Stimulated activated naive CD8-positive, alpha-beta T cell treated with anti-CD3 and anti-CD28 coated beads, Interleukin-15, Interleukin-2, amounts not matched to agents 100 ng/mL and 50 ng/mL, for 24 hours (primary cell): Measurements from ENCODE around the gene GSTM2.

Source experiments
- H3K27ac Mint-ChIP-seq: one replicate; pipeline ENCODE4 v1.8.0; 2021; ENCODE audit warnings: mild to moderate bottlenecking, mixed read lengths
- H3K27me3 Mint-ChIP-seq: one replicate; pipeline ENCODE4 v1.8.0; 2021; ENCODE audit warnings: mixed read lengths
- H3K36me3 Mint-ChIP-seq: one replicate; pipeline ENCODE4 v1.8.0; 2021; ENCODE audit warnings: low read depth, mixed read lengths
- H3K4me1 Mint-ChIP-seq: one replicate; pipeline ENCODE4 v1.8.0; 2021; ENCODE audit warnings: low read depth, mixed read lengths
- H3K4me3 Mint-ChIP-seq: one replicate; pipeline ENCODE4 v1.8.0; 2021; ENCODE audit warnings: mild to moderate bottlenecking, mixed read lengths
- H3K9me3 Mint-ChIP-seq: one replicate; pipeline ENCODE4 v1.8.0; 2021; ENCODE audit warnings: mixed read lengths

The GSTM2 gene

DNA sequence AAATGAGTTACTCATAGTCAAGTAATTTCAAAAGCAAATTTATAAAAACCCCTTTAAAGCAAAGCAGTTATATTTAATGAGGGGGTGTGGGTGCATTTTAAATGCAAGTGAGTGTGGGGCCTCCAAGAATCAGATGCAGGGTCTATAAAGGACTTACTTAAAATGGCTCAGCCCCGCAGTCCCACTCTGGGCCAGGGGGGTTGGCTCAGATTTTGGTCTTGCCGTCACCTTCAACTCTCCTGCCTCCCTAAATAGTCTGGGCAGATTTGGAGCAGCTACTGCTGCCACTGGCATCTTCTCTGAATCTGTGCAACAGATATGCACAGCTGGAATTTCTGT is 32.0 kb upstream of the GSTM2 start:
- Mint-ChIP-seq H3K27ac (no peak overlapping the region), H3K36me3 (peaks cover 10% of the 10 kb centered on the region), H3K4me3 (no peak overlapping the region), H3K27me3 (peaks cover 3% of the 10 kb centered on the region), H3K4me1 (peaks cover 18% of the 10 kb centered on the region), H3K9me3 (no peaks in the 10 kb centered on the region)

- H3K27ac Mint-ChIP-seq, result no peak overlapping the region
- H3K27me3 Mint-ChIP-seq, result peaks cover 3% of the 10 kb centered on the region
- H3K9me3 Mint-ChIP-seq, result no peaks in the 10 kb centered on the region
- H3K4me3 Mint-ChIP-seq, result no peak overlapping the region
- peaks cover 4% of the 10 kb centered on the region for H3K36me3 Mint-ChIP-seq
- peaks cover 21% of the 10 kb centered on the region for H3K4me1 Mint-ChIP-seq
Measured at GRCh38 chr1:109636201-109636952, 31.5 kb upstream of the GSTM2 start.

DNA sequence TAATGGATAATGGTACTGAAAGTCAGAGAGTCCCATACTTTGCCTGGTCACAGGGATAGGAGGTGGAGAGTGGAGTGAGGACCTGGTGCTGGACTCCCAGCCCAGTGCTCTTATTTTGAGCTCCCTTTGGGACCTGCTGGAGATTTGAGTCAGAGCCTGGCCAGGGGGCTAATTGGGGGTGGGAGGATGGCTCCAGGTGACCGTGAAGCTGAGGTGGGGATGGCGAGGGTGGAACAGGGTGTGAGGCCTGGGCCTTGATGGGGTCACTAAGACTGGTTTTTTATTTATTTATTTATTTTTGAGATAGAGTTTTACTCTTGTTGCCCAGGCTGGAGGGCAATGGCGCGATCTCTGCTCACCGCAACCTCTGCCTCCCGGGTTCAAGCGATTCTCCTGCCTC is 30.4 kb upstream of the GSTM2 start:
- Mint-ChIP-seq H3K27me3 (peaks cover 3% of the 10 kb centered on the region), H3K4me1 (peaks cover 21% of the 10 kb centered on the region), H3K36me3 (no peaks in the 10 kb centered on the region), H3K4me3 (no peak overlapping the region), H3K27ac (no peak overlapping the region), H3K9me3 (no peaks in the 10 kb centered on the region)

GRCh38 chr1:109639063-109639840 is 28.6 kb upstream of the GSTM2 start:
- Mint-ChIP-seq H3K27ac (no peak overlapping the region), H3K36me3 (no peaks in the 10 kb centered on the region), H3K9me3 (no peaks in the 10 kb centered on the region), H3K27me3 (peaks cover 3% of the 10 kb centered on the region), H3K4me3 (no peak overlapping the region), H3K4me1 (peaks cover 19% of the 10 kb centered on the region)

DNA sequence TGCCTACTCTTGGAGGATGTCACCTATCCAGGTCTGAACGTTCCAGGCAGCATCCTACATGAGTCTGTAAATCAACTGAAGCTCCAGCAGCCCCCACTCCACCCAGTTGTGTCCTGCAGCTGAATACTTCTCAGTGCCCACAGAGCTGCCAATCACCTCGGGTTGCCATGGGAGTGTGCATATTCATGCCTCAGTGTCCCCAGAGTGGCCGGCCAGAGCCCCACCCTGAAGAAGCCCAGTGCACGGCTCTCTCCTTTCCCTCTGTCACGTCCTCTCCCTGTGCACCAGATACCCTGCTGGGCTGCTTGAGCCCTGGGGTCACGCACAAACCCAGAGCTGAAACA is 28.0 kb upstream of the GSTM2 start:
- Mint-ChIP-seq H3K36me3 (no peaks in the 10 kb centered on the region), H3K27me3 (peaks cover 3% of the 10 kb centered on the region), H3K27ac (no peak overlapping the region), H3K4me3 (no peak overlapping the region), H3K9me3 (no peaks in the 10 kb centered on the region), H3K4me1 (peaks cover 14% of the 10 kb centered on the region)

DNA sequence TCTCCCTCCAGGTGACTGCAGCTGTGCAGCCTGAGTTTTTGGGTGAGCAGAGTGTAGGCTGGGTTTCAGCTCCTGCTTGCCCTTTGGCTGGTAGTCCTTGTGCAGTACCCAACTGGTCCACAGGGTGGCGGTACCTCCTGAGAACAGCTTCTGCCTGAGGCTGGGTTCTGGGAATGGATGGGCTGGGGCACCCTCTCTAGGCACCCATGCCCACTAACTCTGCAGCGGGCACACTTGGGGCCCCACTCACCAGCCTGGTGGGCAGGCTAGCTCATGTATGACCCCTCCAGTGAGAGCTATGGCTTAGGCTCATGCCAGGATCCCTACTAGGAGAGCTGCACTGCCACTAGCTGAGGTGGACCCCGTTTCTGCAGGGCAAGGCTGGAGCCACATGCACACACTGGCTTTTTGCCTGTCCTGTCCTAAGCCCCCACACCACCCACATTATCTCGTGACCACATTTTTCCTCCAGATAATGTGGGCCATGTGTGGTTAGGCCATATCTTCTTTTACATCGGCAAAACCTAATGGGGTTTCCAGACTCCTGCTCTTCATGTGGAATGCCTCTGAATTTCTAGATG is 27.5 kb upstream of the GSTM2 start:
- Mint-ChIP-seq H3K27me3 (peaks cover 3% of the 10 kb centered on the region), H3K4me3 (no peak overlapping the region), H3K36me3 (no peaks in the 10 kb centered on the region), H3K9me3 (no peaks in the 10 kb centered on the region), H3K27ac (no peak overlapping the region), H3K4me1 (peaks cover 8% of the 10 kb centered on the region)

DNA sequence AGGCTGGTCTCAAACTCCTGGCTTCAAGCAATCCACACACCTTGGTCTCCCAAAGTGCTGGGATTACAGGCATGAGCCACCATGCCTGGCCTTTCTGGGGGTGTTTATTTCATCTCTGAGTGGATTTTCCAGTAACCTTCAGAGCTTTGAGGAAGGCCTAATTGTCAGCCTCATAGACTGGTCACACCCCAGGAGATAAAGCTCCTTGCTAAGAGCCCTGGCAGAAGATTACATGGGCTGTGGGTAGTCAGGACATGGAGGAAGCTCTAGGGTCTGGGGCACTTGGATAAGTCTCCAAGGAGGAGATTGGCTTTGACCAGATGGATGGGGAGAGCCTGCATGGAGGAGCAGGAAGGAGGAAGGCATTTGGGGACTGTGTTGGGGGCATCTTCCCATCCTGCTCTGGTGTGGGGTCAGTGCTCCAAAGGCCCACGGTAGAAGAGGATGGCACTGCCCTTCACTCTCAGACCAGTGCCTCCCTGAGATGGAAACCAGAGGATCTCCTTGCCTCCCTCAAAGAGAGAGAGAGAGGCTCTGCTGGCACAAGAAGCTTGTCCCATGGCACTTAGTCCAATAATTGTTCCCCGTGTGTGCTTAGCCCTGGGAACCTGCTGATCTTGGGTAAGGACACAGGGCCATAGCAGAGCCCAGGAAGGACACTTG is 26.6 kb upstream of the GSTM2 start:
- Mint-ChIP-seq H3K4me1 (peaks cover 7% of the 10 kb centered on the region), H3K27me3 (peaks cover 3% of the 10 kb centered on the region), H3K36me3 (no peaks in the 10 kb centered on the region), H3K9me3 (no peaks in the 10 kb centered on the region), H3K4me3 (no peak overlapping the region), H3K27ac (no peak overlapping the region)

DNA sequence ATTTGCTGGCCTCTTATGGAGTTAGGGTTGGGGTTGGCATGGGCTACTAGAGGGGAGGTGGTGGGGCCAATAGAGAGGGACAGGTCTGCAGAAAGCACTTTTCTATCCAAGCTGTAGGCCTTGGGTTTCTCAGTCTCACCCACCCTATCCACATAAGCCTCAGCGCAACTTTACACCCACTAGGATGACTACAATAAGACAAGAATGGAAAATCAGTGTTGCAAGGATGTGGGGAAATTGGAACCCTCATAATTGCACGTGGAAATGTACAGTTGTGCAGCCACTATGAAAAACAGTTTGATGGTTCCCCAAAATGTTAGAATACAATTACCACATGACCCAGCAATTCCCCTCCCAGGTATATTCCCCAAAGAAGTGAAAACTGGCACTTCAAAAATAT is 26.0 kb upstream of the GSTM2 start:
- peaks cover 3% of the 10 kb centered on the region for H3K27me3 Mint-ChIP-seq
- H3K4me3 Mint-ChIP-seq, result no peak overlapping the region

GRCh38 chr1:109642626-109643025 is 25.2 kb upstream of the GSTM2 start:
- Mint-ChIP-seq H3K4me1 (peaks cover 7% of the 10 kb centered on the region), H3K27ac (no peak overlapping the region), H3K9me3 (no peaks in the 10 kb centered on the region), H3K4me3 (no peak overlapping the region), H3K36me3 (no peaks in the 10 kb centered on the region), H3K27me3 (peaks cover 3% of the 10 kb centered on the region)

More for the DNA sequence above, 26.0 kb upstream of the GSTM2 start:
- H3K27ac Mint-ChIP-seq, result no peak overlapping the region
- no peaks in the 10 kb centered on the region for H3K36me3 Mint-ChIP-seq
- H3K9me3 Mint-ChIP-seq, result no peaks in the 10 kb centered on the region
- peaks cover 7% of the 10 kb centered on the region for H3K4me1 Mint-ChIP-seq

- no peak overlapping the region for H3K27ac Mint-ChIP-seq
- H3K9me3 Mint-ChIP-seq, result no peaks in the 10 kb centered on the region
- H3K4me1 Mint-ChIP-seq, result peaks cover 7% of the 10 kb centered on the region
- no peak overlapping the region for H3K4me3 Mint-ChIP-seq
- H3K27me3 Mint-ChIP-seq, result peaks cover 3% of the 10 kb centered on the region
- H3K36me3 Mint-ChIP-seq, result no peaks in the 10 kb centered on the region
Measured at GRCh38 chr1:109643385-109644230, 24.2 kb upstream of the GSTM2 start.

DNA sequence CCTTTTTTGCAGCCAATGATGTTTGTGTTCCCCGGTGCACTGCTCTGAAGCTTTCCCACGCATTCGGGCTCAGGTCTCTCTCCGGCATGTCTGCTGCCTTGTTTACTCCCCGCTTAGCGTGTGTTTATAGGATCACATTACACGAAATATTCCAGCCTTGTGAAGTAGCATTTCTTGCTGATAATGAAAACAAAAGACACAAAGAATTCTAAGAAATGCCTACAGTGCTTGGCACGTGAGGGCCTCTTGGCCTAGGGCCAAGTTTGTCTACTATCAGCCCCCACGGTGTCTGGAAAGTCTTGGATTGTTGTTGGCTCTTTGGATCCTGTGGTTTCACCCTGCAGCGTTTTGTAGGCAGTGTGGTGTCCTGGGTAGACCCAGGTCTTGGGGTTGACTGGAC is 23.2 kb upstream of the GSTM2 start:
- H3K4me1 Mint-ChIP-seq, result peaks cover 7% of the 10 kb centered on the region
- no peak overlapping the region for H3K27ac Mint-ChIP-seq
- no peaks in the 10 kb centered on the region for H3K9me3 Mint-ChIP-seq
- no peaks in the 10 kb centered on the region for H3K36me3 Mint-ChIP-seq
- H3K27me3 Mint-ChIP-seq, result peaks cover 3% of the 10 kb centered on the region
- no peak overlapping the region for H3K4me3 Mint-ChIP-seq

DNA sequence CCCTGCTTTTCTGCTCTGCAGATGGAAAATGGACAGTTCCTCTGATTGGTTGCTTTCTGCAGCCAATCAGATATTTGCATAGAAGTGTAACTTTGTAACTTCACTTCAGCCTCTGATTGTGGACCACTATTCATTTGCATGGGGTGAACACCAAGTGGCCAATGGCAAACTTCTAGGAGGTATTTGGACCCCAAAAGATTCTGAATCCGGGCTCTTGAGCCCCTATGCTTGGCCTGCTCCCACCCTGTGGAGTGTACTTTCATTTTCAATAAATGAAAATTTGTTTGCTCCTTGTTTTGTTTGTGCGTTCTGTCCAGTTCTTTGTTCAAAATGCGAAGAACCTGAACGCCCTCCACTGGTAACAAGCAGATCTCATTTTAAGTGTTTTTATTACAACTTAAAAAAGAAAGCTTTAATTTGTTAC is 18.4 kb upstream of the GSTM2 start:
- H3K4me1 Mint-ChIP-seq, result no peaks in the 10 kb centered on the region
- H3K27me3 Mint-ChIP-seq, result peaks cover 21% of the 10 kb centered on the region
- H3K4me3 Mint-ChIP-seq, result no peak overlapping the region
- no peak overlapping the region for H3K27ac Mint-ChIP-seq
- H3K9me3 Mint-ChIP-seq, result no peaks in the 10 kb centered on the region
- H3K36me3 Mint-ChIP-seq, result no peaks in the 10 kb centered on the region

- Mint-ChIP-seq H3K36me3 (no peaks in the 10 kb centered on the region), H3K4me1 (peaks cover 10% of the 10 kb centered on the region), H3K4me3 (no peak overlapping the region), H3K27me3 (peaks cover 26% of the 10 kb centered on the region), H3K9me3 (no peaks in the 10 kb centered on the region), H3K27ac (no peak overlapping the region)
Measured at GRCh38 chr1:109650609-109651008, 17.2 kb upstream of the GSTM2 start.

DNA sequence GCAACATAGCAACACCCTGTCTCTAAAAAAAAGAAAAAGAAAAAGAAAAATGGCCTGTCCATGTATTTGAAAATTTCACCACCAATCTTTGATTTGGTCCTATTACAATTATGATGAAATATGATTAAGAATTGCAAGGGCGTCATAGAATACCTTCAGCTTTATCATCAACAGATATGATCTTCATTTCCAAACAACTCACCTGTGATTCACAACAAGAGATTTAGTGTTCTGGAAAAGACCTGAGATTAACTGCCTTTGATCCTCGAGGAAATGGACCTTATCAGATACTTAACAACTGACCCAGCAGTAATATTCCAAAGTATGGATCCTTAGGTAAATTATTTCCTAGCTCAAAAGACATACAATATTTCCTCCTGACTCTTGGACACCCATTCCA is 15.5 kb upstream of the GSTM2 start:
- Mint-ChIP-seq H3K4me1 (peaks cover 14% of the 10 kb centered on the region), H3K9me3 (no peaks in the 10 kb centered on the region), H3K27me3 (peaks cover 26% of the 10 kb centered on the region), H3K4me3 (no peak overlapping the region), H3K36me3 (no peaks in the 10 kb centered on the region), H3K27ac (no peak overlapping the region)
